HepG2 (cell line): ENCODE measurements around the gene TCTA. TPM values are rescaled to one million over a fixed set of nuclear protein-coding genes. Genes with fewer than 3 reads are reported as not detected.

Experiments used
- ADNP ChIP-seq: sonication (generic); formaldehyde crosslinking; IDR thresholded peaks from 2 replicates; pipeline ENCODE4 v1.4.0; 2020; ENCODE audit warnings: missing genetic modification reagents
- ARID2 ChIP-seq: sonication (generic); formaldehyde crosslinking; IDR thresholded peaks from 2 replicates; pipeline ENCODE4 v1.8.1; 2022; ENCODE audit warnings: mild to moderate bottlenecking, missing genetic modification reagents, borderline replicate concordance
- ETS1 ChIP-seq: sonication (generic); formaldehyde crosslinking; IDR thresholded peaks from 2 replicates; pipeline ENCODE4 v1.4.0; 2020; ENCODE audit warnings: missing genetic modification reagents
- FOXA3 ChIP-seq: IDR thresholded peaks from 2 replicates; pipeline ENCODE4 v1.6.1; 2016; ENCODE audit warnings: missing genetic modification reagents, missing compliant biosample characterization
- FUBP1 ChIP-seq: sonication (generic); formaldehyde crosslinking; IDR thresholded peaks from 2 replicates; pipeline ENCODE4 v1.5.1; 2020; ENCODE audit warnings: missing genetic modification reagents, mild to moderate bottlenecking, borderline replicate concordance
- ISX ChIP-seq: sonication (generic); formaldehyde crosslinking; conservative IDR thresholded peaks from 2 replicates; pipeline ENCODE4 v1.5.0; 2020; ENCODE audit warnings: missing genetic modification reagents
- MATR3 ChIP-seq: sonication (generic); formaldehyde crosslinking; IDR thresholded peaks from 2 replicates; pipeline ENCODE4 v1.4.0; 2020; ENCODE audit warnings: missing genetic modification reagents
- PRPF4 ChIP-seq: fragments of 200-400 bp; formaldehyde crosslinking; IDR thresholded peaks from 2 replicates; pipeline ENCODE4 v1.6.1; 2016; ENCODE audit warnings: low read length, low read depth; ENCODE audit not compliant: poor library complexity, severe bottlenecking
- RCOR2 ChIP-seq: IDR thresholded peaks from 2 replicates; pipeline ENCODE4 v1.6.1; 2016; ENCODE audit warnings: missing biosample characterization, missing genetic modification reagents
- RERE ChIP-seq: IDR thresholded peaks from 2 replicates; pipeline ENCODE4 v1.6.1; 2016; ENCODE audit warnings: low read depth, missing genetic modification reagents, missing compliant biosample characterization
- TFE3 ChIP-seq: IDR thresholded peaks from 2 replicates; pipeline ENCODE4 v1.6.1; 2016
- UBTF ChIP-seq: sonication (generic); formaldehyde crosslinking; IDR thresholded peaks from 2 replicates; pipeline ENCODE4 v1.4.0; 2020; ENCODE audit warnings: mild to moderate bottlenecking, missing genetic modification reagents
- ZBTB38 ChIP-seq: sonication (generic); formaldehyde crosslinking; IDR thresholded peaks from 2 replicates; pipeline ENCODE4 v1.5.1; 2020; ENCODE audit warnings: mild to moderate bottlenecking, missing genetic modification reagents
- ZFP82 ChIP-seq: sonication (generic); formaldehyde crosslinking; IDR thresholded peaks from 2 replicates; pipeline ENCODE4 v1.5.1; 2020; ENCODE audit warnings: mild to moderate bottlenecking, missing genetic modification reagents, borderline replicate concordance
- ZNF234 ChIP-seq: sonication (generic); formaldehyde crosslinking; conservative IDR thresholded peaks from 2 replicates; pipeline ENCODE4 v1.5.1; 2020; ENCODE audit warnings: mild to moderate bottlenecking, missing genetic modification reagents
- ZNF326 ChIP-seq: sonication (generic); formaldehyde crosslinking; IDR thresholded peaks from 2 replicates; pipeline ENCODE4 v1.4.0; 2020; ENCODE audit warnings: missing genetic modification reagents, borderline replicate concordance
- ZNF878 ChIP-seq: sonication (generic); formaldehyde crosslinking; IDR thresholded peaks from 2 replicates; pipeline ENCODE4 v1.8.1; 2023; ENCODE audit warnings: mild to moderate bottlenecking, missing genetic modification reagents, moderate library complexity
- polyA plus RNA-seq, 8 experiments: library from polyadenylated mRNA; depleted of rRNA in 3 of 8; stranded (reverse) in 7 of 8; unstranded in 1 of 8; fragments of >200 nt; fragmentation: Illumina TruSeq in 4 of 8; extraction: Trizol in 4 of 8; gene quantifications; 2 replicates each; pipeline versions ENCODE4 v1.2.1 to v1.2.3, GENCODE V29; 2011 to 2016; ENCODE audit warnings: low read depth in 4 of 8, missing spikeins in 1 of 8, mixed read lengths in 1 of 8; ENCODE audit not compliant: insufficient read depth in 1 of 8
- total RNA-seq, 5 experiments: library from RNA; depleted of rRNA; stranded (reverse); fragments of >200 nt; fragmentation: Illumina TruSeq; extraction: Trizol; gene quantifications; 2 replicates each; pipeline ENCODE4 v1.2.3, GENCODE V29; 2016; ENCODE audit warnings: low read depth in 1 of 5

The TCTA gene
- total and polyA plus RNA-seq, 2 of the 13 experiments (the other 11 are each of a cell fraction or from before 2014, with no cell fraction given), result 8.3 to 13.2 TPM

GRCh38 chr3:49465270-49466034, 53.2 kb downstream of the TCTA start (continued):
- TF ChIP-seq RERE (CRISPR knock-in tag) (no peak; the same call in 1 of the 2 replicates), PRPF4 (no peak), ZFP82 (CRISPR knock-in tag) (no peak), FOXA3 (CRISPR knock-in tag) (peak; percentile 16; the same call in 1 of the 2 replicates), ADNP (CRISPR knock-in tag) (no peak), ISX (CRISPR knock-in tag) (no peak), ZNF326 (no peak), RCOR2 (CRISPR knock-in tag) (no peak), UBTF (peak; percentile 25; the same call in 1 of the 2 replicates), ARID2 (CRISPR knock-in tag) (no peak), ZBTB38 (CRISPR knock-in tag) (no peak), ZNF878 (no peak), FUBP1 (no peak), TFE3 (CRISPR knock-in tag) (no peak), ETS1 (no peak), MATR3 (no peak), ZNF234 (no peak)
